OCI-LY7 (cell line): ENCODE measurements around the gene USP11.

Experiments used
- EZH2phosphoT487 ChIP-seq: fragments of 200-600 bp; sonication (generic); IDR thresholded peaks from 2 replicates; pipeline ENCODE4 v1.6.1; 2018; ENCODE audit warnings: low read depth, borderline replicate concordance, mild to moderate bottlenecking, mixed run types, antibody characterized with exemption, low read length, moderate library complexity, mixed read lengths
- TF ChIP-seq, protein P1 (sequence below): fragments of 200-600 bp; sonication (generic); conservative IDR thresholded peaks from 2 replicates; pipeline ENCODE4 v1.5.1; 2014; ENCODE audit warnings: mild to moderate bottlenecking, antibody characterized with exemption, low read length, moderate library complexity, mixed read lengths

DNA sequence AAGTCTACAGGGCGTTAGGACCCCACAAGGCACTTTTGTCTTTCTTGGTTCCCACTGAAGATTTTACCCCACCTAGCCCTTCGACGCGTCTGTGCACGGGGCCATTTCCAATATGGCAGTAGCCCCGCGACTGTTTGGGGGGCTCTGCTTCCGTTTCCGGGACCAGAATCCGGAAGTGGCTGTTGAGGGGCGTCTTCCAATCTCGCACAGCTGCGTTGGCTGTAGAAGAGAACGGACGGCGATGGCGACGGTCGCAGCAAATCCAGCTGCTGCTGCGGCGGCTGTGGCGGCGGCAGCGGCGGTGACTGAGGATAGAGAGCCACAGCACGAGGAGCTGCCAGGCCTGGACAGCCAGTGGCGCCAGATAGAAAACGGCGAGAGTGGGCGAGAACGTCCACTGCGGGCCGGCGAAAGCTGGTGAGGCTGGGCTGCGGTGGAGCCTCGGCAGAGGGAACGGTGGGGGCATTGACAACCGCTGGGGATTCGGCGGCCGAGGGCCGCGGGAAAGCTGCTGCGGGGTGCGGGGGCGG, at the start of gene USP11:
- TF ChIP-seq EZH2phosphoT487, result no peak
- TF ChIP-seq, protein P1, sequence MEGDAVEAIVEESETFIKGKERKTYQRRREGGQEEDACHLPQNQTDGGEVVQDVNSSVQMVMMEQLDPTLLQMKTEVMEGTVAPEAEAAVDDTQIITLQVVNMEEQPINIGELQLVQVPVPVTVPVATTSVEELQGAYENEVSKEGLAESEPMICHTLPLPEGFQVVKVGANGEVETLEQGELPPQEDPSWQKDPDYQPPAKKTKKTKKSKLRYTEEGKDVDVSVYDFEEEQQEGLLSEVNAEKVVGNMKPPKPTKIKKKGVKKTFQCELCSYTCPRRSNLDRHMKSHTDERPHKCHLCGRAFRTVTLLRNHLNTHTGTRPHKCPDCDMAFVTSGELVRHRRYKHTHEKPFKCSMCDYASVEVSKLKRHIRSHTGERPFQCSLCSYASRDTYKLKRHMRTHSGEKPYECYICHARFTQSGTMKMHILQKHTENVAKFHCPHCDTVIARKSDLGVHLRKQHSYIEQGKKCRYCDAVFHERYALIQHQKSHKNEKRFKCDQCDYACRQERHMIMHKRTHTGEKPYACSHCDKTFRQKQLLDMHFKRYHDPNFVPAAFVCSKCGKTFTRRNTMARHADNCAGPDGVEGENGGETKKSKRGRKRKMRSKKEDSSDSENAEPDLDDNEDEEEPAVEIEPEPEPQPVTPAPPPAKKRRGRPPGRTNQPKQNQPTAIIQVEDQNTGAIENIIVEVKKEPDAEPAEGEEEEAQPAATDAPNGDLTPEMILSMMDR, result no peak
